ENCODE data around the gene DRC7.
A peak's percentile ranks its signal among the peaks of the same experiment; 100 is the strongest.
"Not testable (repeated sequence)": the region's sequence is repeated elsewhere in the genome, so short reads cannot be mapped to it uniquely, and the experiment has no call there.

The DRC7 gene

GRCh38 chr16:57711346-57711745, 16.7 kb downstream of the DRC7 start:
- H3K4me1 ChIP-seq, result no peaks in the 10 kb centered on the region
- intact Hi-C loops (cut with DNase I; ENCODE audit: low total_unique reads), result no loop called here
- no peaks in the 10 kb centered on the region for H3K36me3 ChIP-seq

GRCh38 chr16:57711993-57712392, 17.4 kb downstream of the DRC7 start:
- no peaks in the 10 kb centered on the region for H3K9me3 ChIP-seq
- no peak for TF ChIP-seq CTCF (IDR thresholded peaks at IDR 0.05)
- H3K27me3 ChIP-seq, result peaks cover 0 to 5% of the 10 kb centered on the region in 2 donors
- H3K36me3 ChIP-seq, result no peaks in the 10 kb centered on the region
- DNase-seq, result no peak
- H3K4me3 ChIP-seq, result no peak overlapping the region
- H3K27ac ChIP-seq, result no peak overlapping the region
- intact Hi-C loops (cut with DNase I; ENCODE audit: low total_unique reads), result no loop called here
- no peaks in the 10 kb centered on the region for H3K4me1 ChIP-seq

More at GRCh38 chr16:57711346-57711745, 16.7 kb downstream of the DRC7 start:
- no peak overlapping the region for H3K4me3 ChIP-seq
- TF ChIP-seq CTCF (IDR thresholded peaks at IDR 0.05), result no peak
- H3K27me3 ChIP-seq, result peaks cover 0 to 5% of the 10 kb centered on the region in 2 donors
- no peak overlapping the region for H3K27ac ChIP-seq
- H3K9me3 ChIP-seq, result no peaks in the 10 kb centered on the region
- DNase-seq, result no peak

GRCh38 chr16:57712569-57712968, 18.0 kb downstream of the DRC7 start:
- H3K9me3 ChIP-seq, result not testable (repeated sequence)

GRCh38 chr16:57713596-57713995, 19.0 kb downstream of the DRC7 start:
- DNase-seq, result no peak
- H3K4me1 ChIP-seq, result no peaks in the 10 kb centered on the region
- peaks cover 0 to 5% of the 10 kb centered on the region in 2 donors for H3K27me3 ChIP-seq
- no peaks in the 10 kb centered on the region for H3K9me3 ChIP-seq
- no peaks in the 10 kb centered on the region for H3K36me3 ChIP-seq
- intact Hi-C loops (cut with DNase I; ENCODE audit: low total_unique reads), result no loop called here
- H3K27ac ChIP-seq, result no peak overlapping the region
- no peak overlapping the region for H3K4me3 ChIP-seq
- no peak for TF ChIP-seq CTCF (IDR thresholded peaks at IDR 0.05)

More at GRCh38 chr16:57712569-57712968, 18.0 kb downstream of the DRC7 start:
- H3K4me1 ChIP-seq; H3K36me3 ChIP-seq; H3K4me3 ChIP-seq; DNase-seq; intact Hi-C loops (cut with DNase I; ENCODE audit: low total_unique reads); H3K27me3 ChIP-seq; H3K27ac ChIP-seq: not testable (repeated sequence)

- no peak for DNase-seq
- TF ChIP-seq CTCF (IDR thresholded peaks at IDR 0.05), result no peak
- intact Hi-C loops (cut with DNase I; ENCODE audit: low total_unique reads), result no loop called here
Observed at GRCh38 chr16:57714047-57714446, 19.4 kb downstream of the DRC7 start.

GRCh38 chr16:57720142-57720575, 25.6 kb downstream of the DRC7 start:
- Histone ChIP-seq H3K36me3 (no peaks in the 10 kb centered on the region), H3K27ac (no peak overlapping the region), H3K4me3 (no peak overlapping the region), H3K9me3 (no peaks in the 10 kb centered on the region), H3K4me1 (no peaks in the 10 kb centered on the region), H3K27me3 (peaks cover 0 to 20% of the 10 kb centered on the region in 2 donors)
- DNase-seq, result no peak
- intact Hi-C loops (cut with DNase I; ENCODE audit: low total_unique reads), result no loop called here
- TF ChIP-seq CTCF (IDR thresholded peaks at IDR 0.05), result peak in 1 of 2 experiments; percentile 26

More at GRCh38 chr16:57714047-57714446, 19.4 kb downstream of the DRC7 start:
- H3K4me3 ChIP-seq, result no peak overlapping the region
- no peak overlapping the region for H3K27ac ChIP-seq
- H3K27me3 ChIP-seq, result peaks cover 0 to 5% of the 10 kb centered on the region in 2 donors
- no peaks in the 10 kb centered on the region for H3K9me3 ChIP-seq
- H3K36me3 ChIP-seq, result no peaks in the 10 kb centered on the region
- H3K4me1 ChIP-seq, result no peaks in the 10 kb centered on the region
